Parathyroid adenoma (tissue), 2 donors: ENCODE results near the gene FRMPD2.

Experiments
- H2AFZ ChIP-seq: fragments of 300-600 bp; sonication (generic); one replicate; pipeline ENCODE4 v1.7.0; 2017; ENCODE audit warnings: antibody characterized with exemption, mild to moderate bottlenecking
- H3K27ac ChIP-seq: fragments of 300-600 bp; sonication (generic); one replicate; pipeline ENCODE4 v1.7.0; 2017
- H3K27me3 ChIP-seq: fragments of 300-600 bp; sonication (generic); one replicate; pipeline ENCODE4 v1.7.0; 2017; ENCODE audit warnings: low read length; ENCODE audit not compliant: control insufficient read depth, insufficient read depth
- H3K36me3 ChIP-seq: fragments of 300-600 bp; sonication (generic); one replicate; pipeline ENCODE4 v1.7.0; 2017; ENCODE audit warnings: low read length; ENCODE audit not compliant: control insufficient read depth, insufficient read depth
- H3K4me1 ChIP-seq: fragments of 300-600 bp; sonication (generic); one replicate; pipeline ENCODE4 v1.7.0; 2017; ENCODE audit warnings: control low read depth
- H3K4me2 ChIP-seq: fragments of 300-600 bp; sonication (generic); one replicate; pipeline ENCODE4 v1.7.0; 2017; ENCODE audit warnings: low read length
- H3K4me3 ChIP-seq: fragments of 300-600 bp; sonication (generic); one replicate; pipeline ENCODE4 v1.7.0; 2017; ENCODE audit warnings: low read depth, low read length
- H3K79me2 ChIP-seq: fragments of 300-600 bp; sonication (generic); one replicate; pipeline ENCODE4 v1.7.0; 2017; ENCODE audit warnings: control low read depth
- H3K9ac ChIP-seq: fragments of 300-600 bp; sonication (generic); one replicate; pipeline ENCODE4 v1.7.0; 2017; ENCODE audit warnings: mild to moderate bottlenecking
- H3K9me3 ChIP-seq: fragments of 300-600 bp; sonication (generic); one replicate; pipeline ENCODE4 v1.7.0; 2017; ENCODE audit warnings: low read length; ENCODE audit not compliant: control insufficient read depth
- TF ChIP-seq, protein P1 (sequence below): fragments of 300-600 bp; sonication (generic); IDR thresholded peaks from one replicate; pipeline ENCODE4 v1.7.0; 2017; ENCODE audit warnings: antibody characterized with exemption, mild to moderate bottlenecking
- donor health status: primary hyperparathyroidism.

The FRMPD2 gene

DNA sequence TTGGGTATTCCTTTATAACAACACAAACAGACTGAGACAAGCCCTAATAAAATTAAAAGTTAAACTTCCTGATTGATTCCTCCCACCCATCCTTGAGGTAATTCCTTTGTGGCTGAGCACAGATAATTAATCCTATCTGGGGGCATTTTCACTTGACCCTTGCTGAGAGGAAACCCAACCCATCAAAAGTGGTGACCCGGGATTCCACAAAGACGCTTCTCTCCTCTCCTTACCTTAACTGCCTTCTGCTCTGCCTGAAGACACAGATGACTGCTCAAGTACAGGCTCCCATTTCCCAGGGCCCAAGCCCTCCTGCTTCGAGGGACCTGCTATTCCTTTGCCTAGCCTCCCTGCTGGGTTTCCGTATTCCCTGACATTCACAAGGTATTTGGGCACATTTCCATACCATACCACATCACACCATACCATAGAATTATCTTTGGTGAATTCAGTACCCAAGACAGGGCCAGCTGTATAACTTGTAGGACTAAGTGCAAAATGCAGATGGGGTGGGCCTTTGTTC lies 22.1 kb upstream of the FRMPD2 start:
- no peaks in the 10 kb centered on the region for H3K9me3 ChIP-seq
- no peak overlapping the region for H3K4me3 ChIP-seq
- TF ChIP-seq, protein P1, sequence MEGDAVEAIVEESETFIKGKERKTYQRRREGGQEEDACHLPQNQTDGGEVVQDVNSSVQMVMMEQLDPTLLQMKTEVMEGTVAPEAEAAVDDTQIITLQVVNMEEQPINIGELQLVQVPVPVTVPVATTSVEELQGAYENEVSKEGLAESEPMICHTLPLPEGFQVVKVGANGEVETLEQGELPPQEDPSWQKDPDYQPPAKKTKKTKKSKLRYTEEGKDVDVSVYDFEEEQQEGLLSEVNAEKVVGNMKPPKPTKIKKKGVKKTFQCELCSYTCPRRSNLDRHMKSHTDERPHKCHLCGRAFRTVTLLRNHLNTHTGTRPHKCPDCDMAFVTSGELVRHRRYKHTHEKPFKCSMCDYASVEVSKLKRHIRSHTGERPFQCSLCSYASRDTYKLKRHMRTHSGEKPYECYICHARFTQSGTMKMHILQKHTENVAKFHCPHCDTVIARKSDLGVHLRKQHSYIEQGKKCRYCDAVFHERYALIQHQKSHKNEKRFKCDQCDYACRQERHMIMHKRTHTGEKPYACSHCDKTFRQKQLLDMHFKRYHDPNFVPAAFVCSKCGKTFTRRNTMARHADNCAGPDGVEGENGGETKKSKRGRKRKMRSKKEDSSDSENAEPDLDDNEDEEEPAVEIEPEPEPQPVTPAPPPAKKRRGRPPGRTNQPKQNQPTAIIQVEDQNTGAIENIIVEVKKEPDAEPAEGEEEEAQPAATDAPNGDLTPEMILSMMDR: no peak
- no peaks in the 10 kb centered on the region for H3K27me3 ChIP-seq
- no peak overlapping the region for H3K27ac ChIP-seq
- H3K4me2 ChIP-seq: no peak overlapping the region
- no peak overlapping the region for H3K9ac ChIP-seq
- no peaks in the 10 kb centered on the region for H3K36me3 ChIP-seq
- H3K4me1 ChIP-seq: peaks cover 7% of the 10 kb centered on the region
- H2AFZ ChIP-seq: no peak overlapping the region
- H3K79me2 ChIP-seq: no peaks in the 10 kb centered on the region

DNA sequence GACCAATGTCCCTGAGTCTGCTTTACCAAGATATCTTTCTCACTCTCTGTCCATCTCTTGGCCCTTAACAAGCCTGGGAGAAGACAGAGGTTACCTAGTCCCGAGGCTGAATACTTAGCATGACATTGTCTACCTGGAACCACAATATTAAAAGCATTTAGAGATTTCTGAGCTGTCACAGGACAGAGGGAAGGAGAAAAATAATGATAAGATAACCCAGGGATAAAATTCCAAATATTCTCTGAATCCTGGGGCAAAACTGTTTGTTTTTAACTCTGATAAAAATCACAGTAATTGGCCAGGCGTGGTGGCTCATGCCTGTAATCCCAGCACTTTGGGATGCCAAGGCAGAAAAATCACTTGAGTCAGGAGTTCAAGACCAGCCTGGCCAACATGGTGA lies 19.9 kb upstream of the FRMPD2 start:
- Histone ChIP-seq H2AFZ (no peak overlapping the region), H3K4me2 (no peak overlapping the region), H3K36me3 (no peaks in the 10 kb centered on the region), H3K9me3 (no peaks in the 10 kb centered on the region), H3K9ac (no peak overlapping the region), H3K27me3 (no peaks in the 10 kb centered on the region), H3K27ac (no peak overlapping the region), H3K4me1 (peaks cover 15% of the 10 kb centered on the region), H3K79me2 (no peaks in the 10 kb centered on the region), H3K4me3 (no peak overlapping the region)
- TF ChIP-seq, protein P1: no peak

DNA sequence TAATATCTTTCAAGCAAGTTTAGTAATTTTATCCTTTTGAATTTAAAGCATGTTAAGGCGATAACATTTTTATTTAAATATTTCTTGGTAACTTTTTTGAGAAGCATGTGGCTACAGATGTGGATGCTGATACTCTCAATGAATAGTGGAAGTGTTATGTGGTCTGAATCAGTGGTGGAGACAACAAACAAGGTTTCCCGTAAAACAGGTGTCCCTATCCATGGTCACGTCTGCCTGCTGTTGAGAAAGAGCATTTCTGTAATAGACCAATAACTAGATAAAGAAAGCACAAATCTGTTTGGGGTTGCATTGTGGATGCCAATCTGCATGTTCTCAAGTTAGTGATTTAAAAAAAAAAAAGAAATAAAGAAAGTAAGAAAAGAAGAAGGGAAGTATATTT lies 18.1 kb upstream of the FRMPD2 start:
- Histone ChIP-seq H3K9ac (no peak overlapping the region), H3K4me2 (no peak overlapping the region), H3K9me3 (no peaks in the 10 kb centered on the region), H3K36me3 (no peaks in the 10 kb centered on the region), H3K4me1 (peaks cover 27% of the 10 kb centered on the region), H3K79me2 (no peaks in the 10 kb centered on the region), H2AFZ (no peak overlapping the region), H3K27me3 (no peaks in the 10 kb centered on the region), H3K4me3 (no peak overlapping the region), H3K27ac (no peak overlapping the region)
- TF ChIP-seq, protein P1: no peak

DNA sequence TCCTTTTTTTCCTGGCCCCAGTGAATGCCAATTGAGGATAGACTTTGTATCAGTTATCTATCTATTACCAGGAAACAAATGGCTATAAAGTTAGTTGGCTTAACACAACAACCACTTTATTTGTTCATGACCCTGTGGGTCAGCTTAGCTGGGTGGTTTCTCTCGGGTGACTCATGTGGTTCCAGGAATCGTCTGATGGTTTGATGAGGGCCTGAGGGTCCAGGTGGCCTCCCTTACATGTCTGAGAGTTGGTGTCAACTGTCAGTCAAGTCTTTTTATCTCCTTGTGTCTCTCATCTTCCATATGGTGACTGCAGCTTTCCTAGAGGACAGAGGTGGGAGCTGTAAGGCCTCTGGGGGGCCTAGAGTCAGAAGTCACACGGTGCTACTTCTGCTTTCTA lies 16.7 kb upstream of the FRMPD2 start:
- Histone ChIP-seq H3K79me2 (no peaks in the 10 kb centered on the region), H3K9ac (no peak overlapping the region), H3K27me3 (no peaks in the 10 kb centered on the region), H3K9me3 (no peaks in the 10 kb centered on the region), H3K36me3 (no peaks in the 10 kb centered on the region), H2AFZ (no peak overlapping the region), H3K4me1 (peaks cover 28% of the 10 kb centered on the region), H3K27ac (no peak overlapping the region), H3K4me3 (no peak overlapping the region), H3K4me2 (no peak overlapping the region)
- TF ChIP-seq, protein P1: no peak

DNA sequence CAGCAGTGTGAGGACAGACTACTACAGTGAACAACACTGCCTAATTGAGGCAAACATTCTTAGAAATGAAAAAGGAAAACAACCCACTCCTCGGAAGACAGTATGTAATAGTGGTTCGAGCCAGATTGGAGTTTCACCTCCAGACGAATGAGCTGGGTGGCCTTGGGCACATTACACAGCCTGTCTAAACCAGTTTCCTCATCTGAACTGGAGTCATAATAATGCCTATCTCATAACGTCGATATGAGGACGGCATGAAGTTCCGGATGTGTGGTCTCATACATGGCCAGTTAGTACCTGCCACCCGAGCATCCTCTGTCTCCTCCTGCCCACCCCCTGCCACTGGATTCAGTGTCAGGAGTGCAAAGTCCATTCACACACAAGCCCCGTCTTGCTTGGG lies 15.8 kb upstream of the FRMPD2 start:
- Histone ChIP-seq H3K4me2 (no peak overlapping the region), H3K36me3 (no peaks in the 10 kb centered on the region)
- TF ChIP-seq, protein P1: no peak

More for the DNA sequence above, 15.8 kb upstream of the FRMPD2 start:
- Histone ChIP-seq H3K79me2 (no peaks in the 10 kb centered on the region), H3K4me3 (no peak overlapping the region), H3K9me3 (no peaks in the 10 kb centered on the region), H3K4me1 (peaks cover 24% of the 10 kb centered on the region), H2AFZ (peak overlapping the region; percentile 85), H3K27ac (no peak overlapping the region), H3K9ac (no peak overlapping the region), H3K27me3 (no peaks in the 10 kb centered on the region)
